CD4-positive, alpha-beta memory T cell (primary cell): ENCODE measurements around the gene WDR91. TPM values are rescaled to one million over a fixed set of nuclear protein-coding genes. Genes with fewer than 3 reads are reported as not detected.

ENCODE experiments used
- CTCF ChIA-PET: fragments of 350-600 bp; sonication (Branson Sonifier 250); formaldehyde crosslinking; loops from one replicate; lab custom pipeline; 2021; ENCODE audit warnings: inconsistent platforms; ENCODE audit not compliant: partially characterized antibody; lab: Charles Lee
- POLR2A ChIA-PET: fragments of 350-600 bp; sonication (Branson Sonifier 250); formaldehyde crosslinking; loops from one replicate; lab custom pipeline; 2021; ENCODE audit not compliant: partially characterized antibody; lab: Charles Lee
- DNase-seq, 5 donors: peaks; one replicate each; pipeline versions ENCODE4 v3.0.0 to v3.0.0-alpha.2; 2020 to 2022; ENCODE audit warnings: mixed read lengths in 1 of 5
- H3K27ac ChIP-seq: one replicate; pipeline ENCODE4 v1.7.0; 2013; ENCODE audit warnings: low read depth, low read length
- H3K27me3 ChIP-seq: 2 replicates; pipeline ENCODE4 v1.7.0; 2013; ENCODE audit warnings: mild to moderate bottlenecking, low read length, moderate library complexity; ENCODE audit not compliant: insufficient read depth
- H3K36me3 ChIP-seq: 2 replicates; pipeline ENCODE4 v1.7.0; 2013; ENCODE audit warnings: mild to moderate bottlenecking, low read length, moderate library complexity; ENCODE audit not compliant: insufficient read depth
- H3K4me1 ChIP-seq: 2 replicates; pipeline ENCODE4 v1.7.0; 2013; ENCODE audit warnings: mild to moderate bottlenecking, low read length, moderate library complexity; ENCODE audit not compliant: insufficient read depth
- H3K4me3 ChIP-seq, 2 donors: one replicate each; pipeline ENCODE4 v1.7.0; 2013; ENCODE audit warnings: low read length in 2 of 2, mild to moderate bottlenecking in 1 of 2
- H3K9me3 ChIP-seq, 2 donors: one replicate each; pipeline ENCODE4 v1.7.0; 2013; ENCODE audit warnings: low read length in 2 of 2, control low read depth in 1 of 2; ENCODE audit not compliant: control insufficient read depth in 1 of 2
- H3K27ac Mint-ChIP-seq, 7 donors: one replicate each; pipeline ENCODE4 v1.8.0; 2020 to 2021; ENCODE audit warnings: mixed read lengths in 7 of 7, mild to moderate bottlenecking in 6 of 7, inconsistent platforms in 3 of 7, moderate library complexity in 3 of 7
- H3K27me3 Mint-ChIP-seq, 2 donors: one replicate each; pipeline ENCODE4 v1.8.0; 2020 to 2021; ENCODE audit warnings: mixed read lengths in 2 of 2
- H3K36me3 Mint-ChIP-seq, 2 donors: one replicate each; pipeline ENCODE4 v1.8.0; 2020 to 2021; ENCODE audit warnings: mixed read lengths in 2 of 2, inconsistent platforms in 1 of 2, mild to moderate bottlenecking in 1 of 2
- H3K4me1 Mint-ChIP-seq, 4 donors: one replicate each; pipeline ENCODE4 v1.8.0; 2020 to 2021; ENCODE audit warnings: mixed read lengths in 4 of 4, mild to moderate bottlenecking in 1 of 4
- H3K4me3 Mint-ChIP-seq, 8 donors: one replicate each; pipeline ENCODE4 v1.8.0; 2020 to 2021; ENCODE audit warnings: mixed read lengths in 8 of 8, mild to moderate bottlenecking in 7 of 8, moderate library complexity in 6 of 8, inconsistent platforms in 3 of 8
- H3K9me3 Mint-ChIP-seq, 8 donors: one replicate each; pipeline ENCODE4 v1.8.0; 2020 to 2021; ENCODE audit warnings: mixed read lengths in 8 of 8, mild to moderate bottlenecking in 5 of 8, inconsistent platforms in 3 of 8, moderate library complexity in 1 of 8
- intact Hi-C: fragments of 100-400 bp; cut with micrococcal nuclease; formaldehyde crosslinking; loops from one replicate; pipeline ENCODE4 v1.15.1; 2023
- polyA plus RNA-seq, 2 donors: library from polyadenylated mRNA; unstranded; fragments of 300-500 nt; fragmentation: Illumina TruSeq; gene quantifications; one replicate each; pipeline ENCODE4 v1.2.3, GENCODE V29; 2021
- total RNA-seq, 2 experiments: library from RNA; stranded (reverse); gene quantifications; one replicate each; pipeline ENCODE4 v1.2.3, GENCODE V29; 2021

The WDR91 gene
- total and polyA plus RNA-seq, 4 experiments from 2014 or later: 2.3 to 29.4 (median 19.0) TPM

- H3K4me1 ChIP-seq: no peaks in the 10 kb centered on the region
- peaks cover 86 to 88% of the 10 kb centered on the region in 2 donors for H3K36me3 Mint-ChIP-seq
- ChIA-PET CTCF (interaction anchor here (1.8 kb wide), 1 partner anchor 16 kb away, joined by 8 read pairs; the partner anchor contains the start of gene CYREN), POLR2A (interaction anchor here (1.4 kb wide), 1 partner anchor 16 kb away, joined by 3 read pairs; the partner anchor contains the start of gene CYREN)
- no peaks in the 10 kb centered on the region for H3K27me3 ChIP-seq
- H3K36me3 ChIP-seq: peaks cover 32% of the 10 kb centered on the region
- no peaks in the 10 kb centered on the region for H3K27me3 Mint-ChIP-seq
- no peak overlapping the region for H3K27ac ChIP-seq
- intact Hi-C loops: no loop called here
- peaks cover 2 to 23% (median 18%) of the 10 kb centered on the region in 8 donors for H3K9me3 Mint-ChIP-seq
- H3K4me3 Mint-ChIP-seq: no peak overlapping the region
- no peak overlapping the region for H3K4me3 ChIP-seq
- peaks cover 0 to 4% of the 10 kb centered on the region in 2 donors for H3K9me3 ChIP-seq
- peaks cover 0 to 4% (median 1%) of the 10 kb centered on the region in 4 donors for H3K4me1 Mint-ChIP-seq
- DNase-seq: no peak
- no peak overlapping the region for H3K27ac Mint-ChIP-seq
These were observed 24.5 kb downstream of the WDR91 start for GRCh38 chr7:135186841-135187253.

- Histone ChIP-seq H3K27ac (no peak overlapping the region), H3K27me3 (no peaks in the 10 kb centered on the region), H3K4me1 (no peaks in the 10 kb centered on the region), H3K36me3 (peaks cover 32% of the 10 kb centered on the region), H3K4me3 (no peak overlapping the region), H3K9me3 (peaks cover 0 to 10% of the 10 kb centered on the region in 2 donors)
- Mint-ChIP-seq H3K9me3 (peaks cover 2 to 30% (median 23%) of the 10 kb centered on the region in 8 donors), H3K4me3 (no peak overlapping the region), H3K4me1 (peaks cover 0 to 2% (median 0%) of the 10 kb centered on the region in 4 donors), H3K36me3 (peaks cover 87 to 89% of the 10 kb centered on the region in 2 donors), H3K27me3 (no peaks in the 10 kb centered on the region), H3K27ac (no peak overlapping the region)
- no peak for DNase-seq
- CTCF ChIA-PET: interaction anchor here (1.8 kb wide), 1 partner anchor 16 kb away, joined by 8 read pairs; the partner anchor contains the start of gene CYREN
- POLR2A ChIA-PET: interaction anchor here (1.4 kb wide), 1 partner anchor 15 kb away, joined by 3 read pairs; the partner anchor contains the start of gene CYREN
- intact Hi-C loops: no loop called here
These were observed 25.1 kb downstream of the WDR91 start for GRCh38 chr7:135186261-135186540.

GRCh38 chr7:135185471-135186260 is 25.7 kb downstream of the WDR91 start:
- peaks cover 0 to 2% (median 0%) of the 10 kb centered on the region in 4 donors for H3K4me1 Mint-ChIP-seq
- H3K27ac ChIP-seq: no peak overlapping the region
- no peaks in the 10 kb centered on the region for H3K4me1 ChIP-seq
- peak overlapping the region in 3 of 7 donors; percentile 16 to 77 (median 57) for H3K27ac Mint-ChIP-seq
- DNase-seq: no peak
- H3K4me3 Mint-ChIP-seq: no peak overlapping the region
- no peaks in the 10 kb centered on the region for H3K27me3 Mint-ChIP-seq
- no peaks in the 10 kb centered on the region for H3K27me3 ChIP-seq
- POLR2A ChIA-PET: interaction anchor here (1.4 kb wide), 1 partner anchor 15 kb away, joined by 3 read pairs; the partner anchor contains the start of gene CYREN
- intact Hi-C loops: no loop called here
- H3K4me3 ChIP-seq: no peak overlapping the region
- H3K36me3 ChIP-seq: peaks cover 32% of the 10 kb centered on the region
- CTCF ChIA-PET: interaction anchor here (1.8 kb wide), 1 partner anchor 15 kb away, joined by 8 read pairs; the partner anchor contains the start of gene CYREN
- H3K9me3 Mint-ChIP-seq: peaks cover 6 to 35% (median 29%) of the 10 kb centered on the region in 8 donors
- peaks cover 0 to 15% of the 10 kb centered on the region in 2 donors for H3K9me3 ChIP-seq
- H3K36me3 Mint-ChIP-seq: peaks cover 87% of the 10 kb centered on the region in 2 donors

- Mint-ChIP-seq H3K9me3 (peaks cover 6 to 43% (median 37%) of the 10 kb centered on the region in 8 donors), H3K4me3 (no peak overlapping the region), H3K36me3 (peaks cover 80% of the 10 kb centered on the region in 2 donors), H3K4me1 (no peaks in the 10 kb centered on the region), H3K27ac (no peak overlapping the region), H3K27me3 (no peaks in the 10 kb centered on the region)
- intact Hi-C loops: no loop called here
- H3K9me3 ChIP-seq: peaks cover 0 to 23% of the 10 kb centered on the region in 2 donors
- H3K4me3 ChIP-seq: no peak overlapping the region
- POLR2A ChIA-PET: no interaction called here
- H3K36me3 ChIP-seq: peaks cover 31% of the 10 kb centered on the region
- no peaks in the 10 kb centered on the region for H3K4me1 ChIP-seq
- no peak overlapping the region for H3K27ac ChIP-seq
- no peak for DNase-seq
- no peaks in the 10 kb centered on the region for H3K27me3 ChIP-seq
- CTCF ChIA-PET: no interaction called here
These were observed 27.0 kb downstream of the WDR91 start for GRCh38 chr7:135184254-135184841.

GRCh38 chr7:135183478-135183877 is 27.8 kb downstream of the WDR91 start:
- H3K27ac Mint-ChIP-seq: no peak overlapping the region
- ChIA-PET POLR2A (no interaction called here), CTCF (no interaction called here)
- no peak overlapping the region for H3K4me3 Mint-ChIP-seq
- no peaks in the 10 kb centered on the region for H3K27me3 Mint-ChIP-seq
- H3K4me1 Mint-ChIP-seq: no peaks in the 10 kb centered on the region
- Histone ChIP-seq H3K4me1 (no peaks in the 10 kb centered on the region), H3K27me3 (no peaks in the 10 kb centered on the region), H3K9me3 (peaks cover 0 to 23% of the 10 kb centered on the region in 2 donors), H3K4me3 (no peak overlapping the region), H3K27ac (no peak overlapping the region), H3K36me3 (peaks cover 22% of the 10 kb centered on the region)
- H3K9me3 Mint-ChIP-seq: peaks cover 6 to 52% (median 45%) of the 10 kb centered on the region in 8 donors
- no peak for DNase-seq
- peaks cover 80 to 82% of the 10 kb centered on the region in 2 donors for H3K36me3 Mint-ChIP-seq
- intact Hi-C loops: no loop called here

GRCh38 chr7:135181929-135182678 is 29.2 kb downstream of the WDR91 start:
- peaks cover 17% of the 10 kb centered on the region for H3K36me3 ChIP-seq
- ChIA-PET POLR2A (interaction anchor here (2.2 kb wide), 1 partner anchor 196 kb away, joined by 5 read pairs; the partner anchor contains the start of gene AGBL3), CTCF (no interaction called here)
- H3K4me3 Mint-ChIP-seq: no peak overlapping the region
- intact Hi-C loops: no loop called here
- H3K4me1 Mint-ChIP-seq: no peaks in the 10 kb centered on the region
- peaks cover 67 to 70% of the 10 kb centered on the region in 2 donors for H3K36me3 Mint-ChIP-seq
- no peak overlapping the region for H3K27ac Mint-ChIP-seq
- H3K9me3 Mint-ChIP-seq: peaks cover 6 to 55% (median 45%) of the 10 kb centered on the region in 8 donors
- H3K4me1 ChIP-seq: no peaks in the 10 kb centered on the region
- peaks cover 0 to 23% of the 10 kb centered on the region in 2 donors for H3K9me3 ChIP-seq
- DNase-seq: no peak
- H3K4me3 ChIP-seq: no peak overlapping the region
- H3K27me3 Mint-ChIP-seq: no peaks in the 10 kb centered on the region
- no peak overlapping the region for H3K27ac ChIP-seq
- H3K27me3 ChIP-seq: no peaks in the 10 kb centered on the region
